ENCODE data around the gene RNF224. TPM values are rescaled to one million over a fixed set of nuclear protein-coding genes. Genes with fewer than 3 reads are reported as not detected.
A peak's percentile ranks its signal among the peaks of the same experiment; 100 is the strongest.

RNF224 gene
- total RNA-seq, 4 donors from 2014 or later = 0.34 to 2.0 (median 1.1) TPM

GRCh38 chr9:137185921-137186320 is 41.4 kb upstream of the RNF224 start:
- 96% methylated on average over 14 of the region's 19 CpGs for WGBS
- Histone ChIP-seq H3K36me3 (peaks cover 65% of the 10 kb centered on the region), H3K4me3 (no peak overlapping the region), H3K27me3 (no peaks in the 10 kb centered on the region), H3K9me3 (no peaks in the 10 kb centered on the region), H3K27ac (no peak overlapping the region), H3K4me1 (peaks cover 44% of the 10 kb centered on the region)
- no peak for DNase-seq (ENCODE audit: low spot score in 2 of 2)
- TF ChIP-seq POLR2A (IDR thresholded peaks at IDR 0.05) = no peak
- no peak for TF ChIP-seq POLR2AphosphoS5 (IDR thresholded peaks at IDR 0.05)
- no peak for TF ChIP-seq EP300 (IDR thresholded peaks at IDR 0.05)
- TF ChIP-seq, protein P1, sequence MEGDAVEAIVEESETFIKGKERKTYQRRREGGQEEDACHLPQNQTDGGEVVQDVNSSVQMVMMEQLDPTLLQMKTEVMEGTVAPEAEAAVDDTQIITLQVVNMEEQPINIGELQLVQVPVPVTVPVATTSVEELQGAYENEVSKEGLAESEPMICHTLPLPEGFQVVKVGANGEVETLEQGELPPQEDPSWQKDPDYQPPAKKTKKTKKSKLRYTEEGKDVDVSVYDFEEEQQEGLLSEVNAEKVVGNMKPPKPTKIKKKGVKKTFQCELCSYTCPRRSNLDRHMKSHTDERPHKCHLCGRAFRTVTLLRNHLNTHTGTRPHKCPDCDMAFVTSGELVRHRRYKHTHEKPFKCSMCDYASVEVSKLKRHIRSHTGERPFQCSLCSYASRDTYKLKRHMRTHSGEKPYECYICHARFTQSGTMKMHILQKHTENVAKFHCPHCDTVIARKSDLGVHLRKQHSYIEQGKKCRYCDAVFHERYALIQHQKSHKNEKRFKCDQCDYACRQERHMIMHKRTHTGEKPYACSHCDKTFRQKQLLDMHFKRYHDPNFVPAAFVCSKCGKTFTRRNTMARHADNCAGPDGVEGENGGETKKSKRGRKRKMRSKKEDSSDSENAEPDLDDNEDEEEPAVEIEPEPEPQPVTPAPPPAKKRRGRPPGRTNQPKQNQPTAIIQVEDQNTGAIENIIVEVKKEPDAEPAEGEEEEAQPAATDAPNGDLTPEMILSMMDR (IDR thresholded peaks at IDR 0.05) = no peak

GRCh38 chr9:137186385-137186784 is 40.9 kb upstream of the RNF224 start:
- H3K36me3 ChIP-seq = peaks cover 65% of the 10 kb centered on the region
- TF ChIP-seq POLR2A (IDR thresholded peaks at IDR 0.05) (no peak), EP300 (IDR thresholded peaks at IDR 0.05) (no peak), POLR2AphosphoS5 (IDR thresholded peaks at IDR 0.05) (no peak)
- TF ChIP-seq, protein P1 (IDR thresholded peaks at IDR 0.05) = no peak

DNA sequence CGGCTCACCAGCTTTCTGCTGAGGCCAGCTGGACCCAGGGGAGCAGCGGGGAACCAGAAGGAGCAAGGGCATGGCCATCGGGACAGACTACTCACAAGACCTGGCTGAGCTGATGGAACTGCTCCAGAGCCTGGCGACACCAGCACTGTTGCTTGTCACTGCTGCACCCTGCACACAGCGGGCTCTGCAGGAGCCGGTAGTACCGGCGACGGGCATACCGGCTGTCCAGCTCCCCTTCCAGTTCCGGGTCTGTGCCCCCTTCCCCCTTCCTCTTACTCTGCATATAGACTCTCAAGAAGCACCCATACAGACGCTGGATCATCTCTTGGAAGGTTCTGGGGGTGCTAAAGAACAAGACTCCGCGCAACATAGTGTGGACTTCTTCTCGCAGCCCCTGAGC is 39.9 kb upstream of the RNF224 start:
- no peak overlapping the region for H3K27ac ChIP-seq
- 76% methylated on average over 5 of the region's 15 CpGs for WGBS
- H3K36me3 ChIP-seq = peaks cover 65% of the 10 kb centered on the region
- H3K4me3 ChIP-seq = peak overlapping the region; percentile 94
- no peaks in the 10 kb centered on the region for H3K9me3 ChIP-seq
- peaks cover 45% of the 10 kb centered on the region for H3K4me1 ChIP-seq
- DNase-seq (ENCODE audit: low spot score in 2 of 2) = no peak
- H3K27me3 ChIP-seq = no peaks in the 10 kb centered on the region
- no peak for TF ChIP-seq POLR2AphosphoS5 (IDR thresholded peaks at IDR 0.05)

More at GRCh38 chr9:137186385-137186784, 40.9 kb upstream of the RNF224 start:
- Histone ChIP-seq H3K4me1 (peaks cover 45% of the 10 kb centered on the region), H3K27ac (no peak overlapping the region), H3K27me3 (no peaks in the 10 kb centered on the region), H3K9me3 (no peaks in the 10 kb centered on the region), H3K4me3 (no peak overlapping the region)
- DNase-seq (ENCODE audit: low spot score in 2 of 2) = no peak
- WGBS = 83% methylated on average over 5 of the region's 6 CpGs

DNA sequence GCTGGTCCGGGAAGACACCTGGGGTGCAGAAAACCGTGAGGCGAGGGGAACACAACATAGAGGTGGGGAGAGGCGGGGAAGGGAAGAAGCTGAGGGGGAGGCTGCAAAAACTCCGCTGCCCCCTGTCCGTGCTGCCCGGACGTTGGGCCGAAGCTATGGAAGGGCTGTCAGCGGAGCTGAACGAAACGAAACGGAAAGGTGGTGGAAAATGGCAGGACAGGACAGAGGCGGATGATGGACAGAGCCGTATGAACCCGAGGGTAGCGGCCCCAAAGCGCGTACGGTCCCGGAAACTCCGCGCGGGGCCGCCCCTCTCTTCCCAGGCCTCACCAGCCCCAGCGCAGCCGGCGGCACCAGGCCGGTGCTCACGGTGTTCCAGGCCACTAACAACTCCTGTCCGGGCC is 39.2 kb upstream of the RNF224 start:
- peak overlapping the region; percentile 94 for H3K4me3 ChIP-seq
- H3K4me1 ChIP-seq = peaks cover 45% of the 10 kb centered on the region
- H3K36me3 ChIP-seq = peaks cover 58% of the 10 kb centered on the region
- peak overlapping the region; percentile 97 for H3K27ac ChIP-seq
- WGBS = 0% methylated on average over 17 of the region's 31 CpGs
- TF ChIP-seq EP300 (IDR thresholded peaks at IDR 0.05) (no peak), POLR2AphosphoS5 (IDR thresholded peaks at IDR 0.05) (no peak)
- TF ChIP-seq, protein P1 (IDR thresholded peaks at IDR 0.05) = no peak
- H3K9me3 ChIP-seq = no peaks in the 10 kb centered on the region
- no peak for DNase-seq (ENCODE audit: low spot score in 2 of 2)
- no peaks in the 10 kb centered on the region for H3K27me3 ChIP-seq

DNA sequence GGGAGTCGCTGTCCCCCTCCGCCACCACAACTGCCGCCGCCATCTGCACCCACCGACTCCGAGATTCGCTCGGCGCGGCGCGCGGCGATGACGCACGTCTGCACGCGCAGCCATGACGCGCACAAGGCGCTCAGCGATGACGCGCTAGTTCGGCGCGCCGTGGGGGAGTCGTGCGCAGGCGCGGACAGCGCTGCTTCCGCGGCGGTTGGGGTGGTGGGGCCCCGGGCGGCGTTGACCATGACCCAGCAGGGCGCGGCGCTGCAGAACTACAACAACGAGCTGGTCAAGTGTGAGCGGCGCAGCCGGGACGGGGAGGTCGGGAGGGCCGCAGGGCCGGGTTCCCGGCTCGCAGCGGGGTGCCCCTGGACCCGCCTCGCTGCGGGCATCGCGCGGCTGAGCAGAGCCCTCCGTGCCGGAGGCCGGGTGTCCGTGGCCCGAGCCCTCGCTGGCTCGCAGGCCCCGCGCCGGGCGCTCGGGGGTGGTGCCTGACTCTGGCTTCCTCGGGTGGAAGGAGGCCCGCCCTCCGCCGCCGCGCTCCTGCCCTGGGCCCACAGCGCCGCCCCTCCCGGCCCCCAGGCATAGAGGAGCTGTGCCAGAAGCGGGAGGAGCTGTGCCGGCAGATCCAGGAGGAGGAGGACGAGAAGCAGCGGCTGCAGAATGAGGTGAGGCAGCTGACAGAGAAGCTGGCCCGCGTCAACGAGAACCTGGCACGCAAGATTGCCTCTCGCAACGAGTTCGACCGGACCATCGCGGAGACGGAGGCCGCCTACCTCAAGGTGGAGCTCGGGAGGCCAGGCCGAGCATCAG is 38.6 kb upstream of the RNF224 start, which contains the start of the genes ANAPC2 and SSNA1:
ANAPC2 (minus strand) TSS at position 71 of the 807 bp plus-strand sequence; CDS start at position 43, 28 bp downstream.
SSNA1 (plus strand) TSS at position 187 of the 807 bp plus-strand sequence; CDS start at position 238, 51 bp downstream.
- TF ChIP-seq POLR2A (IDR thresholded peaks at IDR 0.05) (peak in 1 of 2 donors; percentile 83), POLR2AphosphoS5 (IDR thresholded peaks at IDR 0.05) (peak; percentile 92 to 99 (median 99)), EP300 (IDR thresholded peaks at IDR 0.05) (no peak)
- TF ChIP-seq, protein P1 (IDR thresholded peaks at IDR 0.05) = peak in 1 of 2 donors; percentile 42
- H3K27ac ChIP-seq = peak within 1 kb of the TSS; percentile 97
- H3K4me3 ChIP-seq = peak within 1 kb of the TSS; percentile 94
- WGBS = under 1% methylated on average over 31 of the region's 98 CpGs
- no peaks in the 10 kb centered on the region for H3K27me3 ChIP-seq
- no peaks in the 10 kb centered on the region for H3K9me3 ChIP-seq
- peak; percentile 94 to 95 for DNase-seq (ENCODE audit: low spot score in 2 of 2)
- peaks cover 52% of the 10 kb centered on the region for H3K36me3 ChIP-seq
- H3K4me1 ChIP-seq = peaks cover 45% of the 10 kb centered on the region

All from suprapubic skin (tissue), 4 donors.